WTC11 (cell line): ENCODE results near the gene GPR152. TPM values are rescaled to one million over a fixed set of nuclear protein-coding genes. Genes with fewer than 3 reads are reported as not detected.

Experiments
- ATAC-seq: fragments of 200-7000 bp; cut with Tn5 transposase; 2 replicates; pipeline ENCODE4 v1.10.0; 2021; ENCODE audit warnings: mild to moderate bottlenecking, moderate library complexity
- CTCF ChIA-PET: fragments of 300-600 bp; sonication (Branson Sonifier 250); formaldehyde crosslinking; loops from one replicate; lab custom pipeline; 2021; ENCODE audit warnings: antibody characterized with exemption; lab: Charles Lee
- POLR2A ChIA-PET: fragments of 350-600 bp; sonication (Branson Sonifier 250); formaldehyde crosslinking; loops from one replicate; lab custom pipeline; 2021; ENCODE audit warnings: antibody characterized with exemption; lab: Charles Lee
- DNase-seq: peaks from one replicate; pipeline ENCODE4 v3.0.0; 2021; ENCODE audit warnings: low spot score
- H3K27ac Mint-ChIP-seq: 2 replicates; pipeline ENCODE4 v1.8.0; 2021; ENCODE audit warnings: mixed read lengths
- H3K27me3 Mint-ChIP-seq: 2 replicates; pipeline ENCODE4 v1.8.0; 2021; ENCODE audit warnings: low read depth, mild to moderate bottlenecking, moderate library complexity, mixed read lengths
- H3K36me3 Mint-ChIP-seq: 2 replicates; pipeline ENCODE4 v1.8.0; 2021; ENCODE audit warnings: mixed read lengths
- H3K4me1 Mint-ChIP-seq: 2 replicates; pipeline ENCODE4 v1.8.0; 2022; ENCODE audit warnings: mixed read lengths
- H3K4me3 Mint-ChIP-seq: 2 replicates; pipeline ENCODE4 v1.8.0; 2021; ENCODE audit warnings: mild to moderate bottlenecking, moderate library complexity, mixed read lengths
- H3K9me3 Mint-ChIP-seq: 2 replicates; pipeline ENCODE4 v1.8.0; 2021; ENCODE audit warnings: mixed read lengths
- CBFB ChIP-seq: sonication (generic); formaldehyde crosslinking; IDR thresholded peaks from 2 replicates; pipeline ENCODE4 v1.8.1; 2022; ENCODE audit warnings: mild to moderate bottlenecking, low read depth, missing genetic modification reagents
- CTCF ChIP-seq: fragments of 200-600 bp; IDR thresholded peaks from 2 replicates; pipeline ENCODE4 v1.8.0; 2022; ENCODE audit warnings: antibody characterized with exemption
- ELF4 ChIP-seq: sonication (generic); formaldehyde crosslinking; IDR thresholded peaks from 2 replicates; pipeline ENCODE4 v1.8.1; 2022; ENCODE audit warnings: low read depth, mild to moderate bottlenecking, moderate library complexity, missing genetic modification reagents
- EMX1 ChIP-seq: fragments of 250-450 bp; sonication (Bioruptor Pico); IDR thresholded peaks from 2 replicates; pipeline ENCODE4 v1.8.0; 2021; ENCODE audit warnings: mild to moderate bottlenecking
- ESRRA ChIP-seq: sonication (generic); formaldehyde crosslinking; IDR thresholded peaks from 2 replicates; pipeline ENCODE4 v1.8.1; 2022; ENCODE audit warnings: mild to moderate bottlenecking, missing genetic modification reagents, borderline replicate concordance
- FOXP1 ChIP-seq: sonication (generic); formaldehyde crosslinking; IDR thresholded peaks from 2 replicates; pipeline ENCODE4 v1.8.0; 2022; ENCODE audit warnings: missing genetic modification reagents, mild to moderate bottlenecking, moderate library complexity, borderline replicate concordance
- GABPB1 ChIP-seq: sonication (generic); formaldehyde crosslinking; IDR thresholded peaks from 2 replicates; pipeline ENCODE4 v1.8.1; 2023; ENCODE audit warnings: mild to moderate bottlenecking, missing genetic modification reagents
- GRHL2 ChIP-seq: fragments of 250-450 bp; sonication (Bioruptor Pico); IDR thresholded peaks from 2 replicates; pipeline ENCODE4 v1.8.0; 2022; ENCODE audit warnings: mild to moderate bottlenecking, moderate library complexity; ENCODE audit not compliant: insufficient replicate concordance, severe bottlenecking
- GTF2I ChIP-seq: fragments of 250-450 bp; sonication (Bioruptor Pico); conservative IDR thresholded peaks from 2 replicates; pipeline ENCODE4 v1.4.0; 2021; ENCODE audit warnings: mild to moderate bottlenecking
- JAZF1 ChIP-seq: fragments of 250-450 bp; sonication (Bioruptor Pico); IDR thresholded peaks from 2 replicates; pipeline ENCODE4 v1.9.0; 2021; ENCODE audit warnings: moderate library complexity, mild to moderate bottlenecking, inconsistent platforms
- MLX ChIP-seq: sonication (generic); formaldehyde crosslinking; IDR thresholded peaks from 2 replicates; pipeline ENCODE4 v1.8.1; 2023; ENCODE audit warnings: mild to moderate bottlenecking, missing genetic modification reagents, moderate library complexity
- NR1H2 ChIP-seq: sonication (generic); formaldehyde crosslinking; IDR thresholded peaks from 2 replicates; pipeline ENCODE4 v1.9.0; 2021; ENCODE audit warnings: mild to moderate bottlenecking, moderate library complexity, missing genetic modification reagents
- PRDM15 ChIP-seq: sonication (generic); formaldehyde crosslinking; IDR thresholded peaks from 2 replicates; pipeline ENCODE4 v1.8.0; 2022; ENCODE audit warnings: missing genetic modification reagents
- ZNF263 ChIP-seq: sonication (generic); formaldehyde crosslinking; IDR thresholded peaks from 2 replicates; pipeline ENCODE4 v1.8.1; 2022; ENCODE audit warnings: low read depth, mild to moderate bottlenecking, moderate library complexity, missing genetic modification reagents
- ZNF281 ChIP-seq: sonication (generic); formaldehyde crosslinking; IDR thresholded peaks from 2 replicates; pipeline ENCODE4 v1.8.0; 2023; ENCODE audit warnings: mild to moderate bottlenecking, missing genetic modification reagents
- ZNF396 ChIP-seq: fragments of 250-450 bp; sonication (Bioruptor Pico); IDR thresholded peaks from 2 replicates; pipeline ENCODE4 v1.8.0; 2021; ENCODE audit warnings: mild to moderate bottlenecking, moderate library complexity, borderline replicate concordance
- ZNF416 ChIP-seq: fragments of 250-450 bp; sonication (Bioruptor Pico); IDR thresholded peaks from 2 replicates; pipeline ENCODE4 v1.9.0; 2021; ENCODE audit warnings: mild to moderate bottlenecking, inconsistent platforms
- ZNF532 ChIP-seq: fragments of 250-450 bp; sonication (Bioruptor Pico); IDR thresholded peaks from 2 replicates; pipeline ENCODE4 v1.9.0; 2021; ENCODE audit warnings: mild to moderate bottlenecking, borderline replicate concordance
- total RNA-seq: library from RNA; stranded (reverse); gene quantifications from 3 replicates; pipeline ENCODE4 v1.2.3, GENCODE V29; 2021

The GPR152 gene
- total RNA-seq, 1 experiment from 2014 or later: not detected

GRCh38 chr11:67423891-67424613 lies 28.5 kb downstream of the GPR152 start:
- TF ChIP-seq ZNF396 (CRISPR knock-in tag): no peak
- no peak for TF ChIP-seq MLX
- no peak for TF ChIP-seq ZNF532
- no peak for TF ChIP-seq ZNF416 (CRISPR knock-in tag)
- no peak for TF ChIP-seq ZNF281 (CRISPR knock-in tag)
- TF ChIP-seq NR1H2 (CRISPR knock-in tag): no peak
- TF ChIP-seq GTF2I (CRISPR knock-in tag): no peak
- no peak for TF ChIP-seq GRHL2 (CRISPR knock-in tag)
- TF ChIP-seq EMX1 (CRISPR knock-in tag): no peak
- TF ChIP-seq JAZF1: no peak
- no peak for TF ChIP-seq ZNF263 (CRISPR knock-in tag)
- no peak for TF ChIP-seq ELF4 (CRISPR knock-in tag)
- no peak for TF ChIP-seq GABPB1 (CRISPR knock-in tag)
- TF ChIP-seq CBFB: no peak
- ChIA-PET CTCF (interaction anchor here (1.0 to 1.3 kb wide), 2 partner anchors 23 to 41 kb away, joined by 5 read pairs; partner anchors contain the start of gene PPP1CA), POLR2A (interaction anchor here (1.4 kb wide), 1 partner anchor 22 kb away, joined by 6 read pairs; the partner anchor contains the start of gene PPP1CA)
- Mint-ChIP-seq H3K4me1 (peaks cover 12% of the 10 kb centered on the region), H3K36me3 (no peaks in the 10 kb centered on the region), H3K27me3 (peaks cover 4% of the 10 kb centered on the region; the same call in 1 of the 2 replicates), H3K4me3 (no peak overlapping the region), H3K9me3 (no peaks in the 10 kb centered on the region), H3K27ac (no peak overlapping the region)
- ATAC-seq (no peak), DNase-seq (no peak)

GRCh38 chr11:67423466-67423865 lies 29.1 kb downstream of the GPR152 start:
- Mint-ChIP-seq H3K27ac (no peak overlapping the region), H3K36me3 (no peaks in the 10 kb centered on the region), H3K27me3 (peaks cover 4% of the 10 kb centered on the region; the same call in 1 of the 2 replicates), H3K9me3 (no peaks in the 10 kb centered on the region), H3K4me1 (peaks cover 12% of the 10 kb centered on the region), H3K4me3 (no peak overlapping the region)
- no peak for ATAC-seq
- CTCF ChIA-PET: interaction anchor here (1.0 to 1.6 kb wide), 3 partner anchors 22 to 45 kb away, joined by 3 to 5 read pairs (median 5); partner anchors contain the start of genes PPP1CA and TMEM134
- no peak for DNase-seq
- POLR2A ChIA-PET: interaction anchor here (1.4 kb wide), 1 partner anchor 22 kb away, joined by 6 read pairs; the partner anchor contains the start of gene PPP1CA
- no peak for TF ChIP-seq PRDM15 (CRISPR knock-in tag)
- no peak for TF ChIP-seq CTCF
- no peak for TF ChIP-seq ESRRA (CRISPR knock-in tag)
- TF ChIP-seq FOXP1 (CRISPR knock-in tag): no peak
